ENCODE measurements around the gene SUPT6H.

Gene SUPT6H

DNA sequence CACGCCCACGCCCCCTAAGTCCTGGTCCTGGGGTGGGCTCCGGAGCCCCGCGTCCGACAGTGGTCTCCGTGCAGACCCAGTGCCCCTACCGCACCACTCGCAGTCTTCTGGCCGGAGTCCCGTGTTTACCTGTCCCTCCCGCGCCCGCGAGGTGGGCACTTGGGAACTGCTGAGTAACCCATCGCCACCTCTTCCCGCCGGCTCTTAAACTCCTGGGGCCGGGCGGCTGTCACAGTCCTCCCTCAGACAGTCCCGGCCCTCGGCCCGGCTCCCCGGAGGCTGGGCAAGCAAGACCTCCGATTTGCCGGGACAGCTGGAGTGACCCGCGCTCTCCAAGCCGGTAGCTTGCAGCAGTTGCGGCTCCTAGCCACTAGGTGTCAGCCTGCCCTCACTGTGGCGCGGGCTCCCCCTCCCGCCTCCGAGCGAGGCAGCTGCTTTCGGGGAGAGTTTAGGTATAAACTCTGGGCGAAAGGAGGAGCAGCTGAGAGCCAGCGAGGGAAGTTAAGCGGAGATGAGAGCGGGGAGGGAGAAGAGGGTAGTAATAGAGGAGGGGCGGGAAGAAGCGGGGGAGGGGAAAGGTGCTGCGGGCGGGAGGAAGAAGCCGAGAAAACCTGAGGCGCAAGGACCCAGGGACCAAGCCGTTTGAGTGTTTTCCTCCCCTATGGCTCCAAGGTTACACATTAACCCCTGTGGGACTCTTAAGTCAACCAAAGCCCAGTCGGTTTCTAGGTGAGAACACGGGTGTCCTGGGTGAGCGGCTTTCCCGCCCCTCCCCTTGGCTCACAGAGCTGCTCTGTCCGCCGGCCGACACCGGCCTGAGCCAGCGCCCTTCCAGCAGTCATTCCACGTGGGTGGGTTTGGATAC, 64.9 kb downstream of the SUPT6H start (continued):
- TF ChIP-seq, protein P1, sequence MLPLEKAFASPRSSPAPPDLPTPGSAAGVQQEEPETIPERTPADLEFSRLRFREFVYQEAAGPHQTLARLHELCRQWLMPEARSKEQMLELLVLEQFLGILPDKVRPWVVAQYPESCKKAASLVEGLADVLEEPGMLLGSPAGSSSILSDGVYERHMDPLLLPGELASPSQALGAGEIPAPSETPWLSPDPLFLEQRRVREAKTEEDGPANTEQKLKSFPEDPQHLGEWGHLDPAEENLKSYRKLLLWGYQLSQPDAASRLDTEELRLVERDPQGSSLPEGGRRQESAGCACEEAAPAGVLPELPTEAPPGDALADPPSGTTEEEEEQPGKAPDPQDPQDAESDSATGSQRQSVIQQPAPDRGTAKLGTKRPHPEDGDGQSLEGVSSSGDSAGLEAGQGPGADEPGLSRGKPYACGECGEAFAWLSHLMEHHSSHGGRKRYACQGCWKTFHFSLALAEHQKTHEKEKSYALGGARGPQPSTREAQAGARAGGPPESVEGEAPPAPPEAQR (tag by site-specific recombination; IDR thresholded peaks at IDR 0.05): no peak
- no peak for TF ChIP-seq ZNF776 (tag by site-specific recombination; IDR thresholded peaks at IDR 0.05; ENCODE audit: borderline replicate concordance)
- TF ChIP-seq ZNF394 (tag by site-specific recombination; IDR thresholded peaks at IDR 0.05; ENCODE audit: borderline replicate concordance): peak; percentile 100
- TF ChIP-seq ZNF302 (tag by site-specific recombination; IDR thresholded peaks at IDR 0.05; ENCODE audit: low read depth): no peak
- TF ChIP-seq, protein P2, sequence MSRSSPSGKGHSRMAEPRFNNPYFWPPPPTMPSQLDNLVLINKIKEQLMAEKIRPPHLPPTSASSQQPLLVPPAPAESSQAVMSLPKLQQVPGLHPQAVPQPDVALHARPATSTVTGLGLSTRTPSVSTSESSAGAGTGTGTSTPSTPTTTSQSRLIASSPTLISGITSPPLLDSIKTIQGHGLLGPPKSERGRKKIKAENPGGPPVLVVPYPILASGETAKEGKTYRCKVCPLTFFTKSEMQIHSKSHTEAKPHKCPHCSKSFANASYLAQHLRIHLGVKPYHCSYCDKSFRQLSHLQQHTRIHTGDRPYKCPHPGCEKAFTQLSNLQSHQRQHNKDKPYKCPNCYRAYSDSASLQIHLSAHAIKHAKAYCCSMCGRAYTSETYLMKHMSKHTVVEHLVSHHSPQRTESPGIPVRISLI (tag by site-specific recombination; IDR thresholded peaks at IDR 0.05): no peak
- TF ChIP-seq, protein P3, sequence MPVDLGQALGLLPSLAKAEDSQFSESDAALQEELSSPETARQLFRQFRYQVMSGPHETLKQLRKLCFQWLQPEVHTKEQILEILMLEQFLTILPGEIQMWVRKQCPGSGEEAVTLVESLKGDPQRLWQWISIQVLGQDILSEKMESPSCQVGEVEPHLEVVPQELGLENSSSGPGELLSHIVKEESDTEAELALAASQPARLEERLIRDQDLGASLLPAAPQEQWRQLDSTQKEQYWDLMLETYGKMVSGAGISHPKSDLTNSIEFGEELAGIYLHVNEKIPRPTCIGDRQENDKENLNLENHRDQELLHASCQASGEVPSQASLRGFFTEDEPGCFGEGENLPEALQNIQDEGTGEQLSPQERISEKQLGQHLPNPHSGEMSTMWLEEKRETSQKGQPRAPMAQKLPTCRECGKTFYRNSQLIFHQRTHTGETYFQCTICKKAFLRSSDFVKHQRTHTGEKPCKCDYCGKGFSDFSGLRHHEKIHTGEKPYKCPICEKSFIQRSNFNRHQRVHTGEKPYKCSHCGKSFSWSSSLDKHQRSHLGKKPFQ (tag by site-specific recombination; IDR thresholded peaks at IDR 0.05): peak; percentile 86
- TF ChIP-seq GLIS1 (tag by site-specific recombination; IDR thresholded peaks at IDR 0.05): no peak; the same call in none of the 2 replicates
- no peak for TF ChIP-seq OVOL3 (tag by site-specific recombination; IDR thresholded peaks at IDR 0.05)
- TF ChIP-seq, protein P4, sequence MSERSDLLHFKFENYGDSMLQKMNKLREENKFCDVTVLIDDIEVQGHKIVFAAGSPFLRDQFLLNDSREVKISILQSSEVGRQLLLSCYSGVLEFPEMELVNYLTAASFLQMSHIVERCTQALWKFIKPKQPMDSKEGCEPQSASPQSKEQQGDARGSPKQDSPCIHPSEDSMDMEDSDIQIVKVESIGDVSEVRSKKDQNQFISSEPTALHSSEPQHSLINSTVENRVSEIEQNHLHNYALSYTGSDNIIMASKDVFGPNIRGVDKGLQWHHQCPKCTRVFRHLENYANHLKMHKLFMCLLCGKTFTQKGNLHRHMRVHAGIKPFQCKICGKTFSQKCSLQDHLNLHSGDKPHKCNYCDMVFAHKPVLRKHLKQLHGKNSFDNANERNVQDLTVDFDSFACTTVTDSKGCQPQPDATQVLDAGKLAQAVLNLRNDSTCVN (tag by site-specific recombination; optimal IDR thresholded peaks at IDR 0.05): peak; percentile 41
- no peak for TF ChIP-seq ZNF791 (tag by site-specific recombination; IDR thresholded peaks at IDR 0.05)
- TF ChIP-seq, protein P5, sequence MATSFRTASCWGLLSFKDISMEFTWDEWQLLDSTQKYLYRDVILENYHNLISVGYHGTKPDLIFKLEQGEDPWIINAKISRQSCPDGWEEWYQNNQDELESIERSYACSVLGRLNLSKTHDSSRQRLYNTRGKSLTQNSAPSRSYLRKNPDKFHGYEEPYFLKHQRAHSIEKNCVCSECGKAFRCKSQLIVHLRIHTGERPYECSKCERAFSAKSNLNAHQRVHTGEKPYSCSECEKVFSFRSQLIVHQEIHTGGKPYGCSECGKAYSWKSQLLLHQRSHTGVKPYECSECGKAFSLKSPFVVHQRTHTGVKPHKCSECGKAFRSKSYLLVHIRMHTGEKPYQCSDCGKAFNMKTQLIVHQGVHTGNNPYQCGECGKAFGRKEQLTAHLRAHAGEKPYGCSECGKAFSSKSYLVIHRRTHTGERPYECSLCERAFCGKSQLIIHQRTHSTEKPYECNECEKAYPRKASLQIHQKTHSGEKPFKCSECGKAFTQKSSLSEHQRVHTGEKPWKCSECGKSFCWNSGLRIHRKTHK (tag by site-specific recombination; IDR thresholded peaks at IDR 0.05): no peak
- TF ChIP-seq SCRT1 (tag by site-specific recombination; IDR thresholded peaks at IDR 0.05; ENCODE audit: borderline replicate concordance): no peak
- TF ChIP-seq, protein P6, sequence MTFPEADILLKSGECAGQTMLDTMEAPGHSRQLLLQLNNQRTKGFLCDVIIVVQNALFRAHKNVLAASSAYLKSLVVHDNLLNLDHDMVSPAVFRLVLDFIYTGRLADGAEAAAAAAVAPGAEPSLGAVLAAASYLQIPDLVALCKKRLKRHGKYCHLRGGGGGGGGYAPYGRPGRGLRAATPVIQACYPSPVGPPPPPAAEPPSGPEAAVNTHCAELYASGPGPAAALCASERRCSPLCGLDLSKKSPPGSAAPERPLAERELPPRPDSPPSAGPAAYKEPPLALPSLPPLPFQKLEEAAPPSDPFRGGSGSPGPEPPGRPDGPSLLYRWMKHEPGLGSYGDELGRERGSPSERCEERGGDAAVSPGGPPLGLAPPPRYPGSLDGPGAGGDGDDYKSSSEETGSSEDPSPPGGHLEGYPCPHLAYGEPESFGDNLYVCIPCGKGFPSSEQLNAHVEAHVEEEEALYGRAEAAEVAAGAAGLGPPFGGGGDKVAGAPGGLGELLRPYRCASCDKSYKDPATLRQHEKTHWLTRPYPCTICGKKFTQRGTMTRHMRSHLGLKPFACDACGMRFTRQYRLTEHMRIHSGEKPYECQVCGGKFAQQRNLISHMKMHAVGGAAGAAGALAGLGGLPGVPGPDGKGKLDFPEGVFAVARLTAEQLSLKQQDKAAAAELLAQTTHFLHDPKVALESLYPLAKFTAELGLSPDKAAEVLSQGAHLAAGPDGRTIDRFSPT (tag by site-specific recombination; IDR thresholded peaks at IDR 0.05): peak; percentile 91
- TF ChIP-seq WT1 (tag by site-specific recombination; IDR thresholded peaks at IDR 0.05): peak; percentile 77
- no peak for TF ChIP-seq ZNF830 (tag by site-specific recombination; IDR thresholded peaks at IDR 0.05; ENCODE audit: low read depth)
- no peak for TF ChIP-seq ZNF221 (tag by site-specific recombination; IDR thresholded peaks at IDR 0.05; ENCODE audit: borderline replicate concordance)
- peak; percentile 94 for TF ChIP-seq ZBTB7A (tag by site-specific recombination; IDR thresholded peaks at IDR 0.05; ENCODE audit: low read depth)
- no peak for TF ChIP-seq SALL2 (tag by site-specific recombination; IDR thresholded peaks at IDR 0.05; ENCODE audit: borderline replicate concordance)
- no peak for TF ChIP-seq ZNF585B (tag by site-specific recombination; IDR thresholded peaks at IDR 0.05)
- TF ChIP-seq, protein P7, sequence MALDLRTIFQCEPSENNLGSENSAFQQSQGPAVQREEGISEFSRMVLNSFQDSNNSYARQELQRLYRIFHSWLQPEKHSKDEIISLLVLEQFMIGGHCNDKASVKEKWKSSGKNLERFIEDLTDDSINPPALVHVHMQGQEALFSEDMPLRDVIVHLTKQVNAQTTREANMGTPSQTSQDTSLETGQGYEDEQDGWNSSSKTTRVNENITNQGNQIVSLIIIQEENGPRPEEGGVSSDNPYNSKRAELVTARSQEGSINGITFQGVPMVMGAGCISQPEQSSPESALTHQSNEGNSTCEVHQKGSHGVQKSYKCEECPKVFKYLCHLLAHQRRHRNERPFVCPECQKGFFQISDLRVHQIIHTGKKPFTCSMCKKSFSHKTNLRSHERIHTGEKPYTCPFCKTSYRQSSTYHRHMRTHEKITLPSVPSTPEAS (tag by site-specific recombination; IDR thresholded peaks at IDR 0.05): no peak
- TF ChIP-seq ZNF629 (tag by site-specific recombination; IDR thresholded peaks at IDR 0.05): peak; percentile 79
- TF ChIP-seq, protein P8, sequence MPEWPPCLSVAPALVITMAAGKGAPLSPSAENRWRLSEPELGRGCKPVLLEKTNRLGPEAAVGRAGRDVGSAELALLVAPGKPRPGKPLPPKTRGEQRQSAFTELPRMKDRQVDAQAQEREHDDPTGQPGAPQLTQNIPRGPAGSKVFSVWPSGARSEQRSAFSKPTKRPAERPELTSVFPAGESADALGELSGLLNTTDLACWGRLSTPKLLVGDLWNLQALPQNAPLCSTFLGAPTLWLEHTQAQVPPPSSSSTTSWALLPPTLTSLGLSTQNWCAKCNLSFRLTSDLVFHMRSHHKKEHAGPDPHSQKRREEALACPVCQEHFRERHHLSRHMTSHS (tag by site-specific recombination; IDR thresholded peaks at IDR 0.05): no peak
- no peak for TF ChIP-seq ZNF544 (tag by site-specific recombination; IDR thresholded peaks at IDR 0.05)
- TF ChIP-seq ZNF24 (tag by site-specific recombination; IDR thresholded peaks at IDR 0.05): peak; percentile 65; the same call in 1 of the 2 replicates
- TF ChIP-seq ZFP3 (tag by site-specific recombination; IDR thresholded peaks at IDR 0.05; ENCODE audit: low read depth): no peak
